ENCODE measurements around the gene RSL24D1.

DNA sequence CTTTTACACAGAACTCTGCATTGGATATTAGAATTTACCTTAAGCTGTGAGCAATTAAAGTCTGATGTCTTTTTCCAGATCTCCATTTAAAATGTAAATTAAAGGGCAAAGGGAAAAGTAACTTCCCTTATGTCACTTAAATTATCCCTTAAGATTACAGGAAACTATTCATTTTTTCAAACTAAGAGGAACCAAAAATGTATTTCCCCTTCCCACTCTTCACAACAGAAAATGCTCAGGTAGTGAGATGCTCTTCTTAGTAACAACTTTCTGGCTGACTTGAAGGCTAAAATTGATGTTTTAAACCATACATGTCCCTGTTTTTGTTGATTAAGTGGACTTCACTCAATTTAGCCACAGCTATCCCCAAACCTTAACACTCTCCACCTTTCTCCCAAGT lies 17.6 kb downstream of the RSL24D1 start:
- TF ChIP-seq, protein P1, sequence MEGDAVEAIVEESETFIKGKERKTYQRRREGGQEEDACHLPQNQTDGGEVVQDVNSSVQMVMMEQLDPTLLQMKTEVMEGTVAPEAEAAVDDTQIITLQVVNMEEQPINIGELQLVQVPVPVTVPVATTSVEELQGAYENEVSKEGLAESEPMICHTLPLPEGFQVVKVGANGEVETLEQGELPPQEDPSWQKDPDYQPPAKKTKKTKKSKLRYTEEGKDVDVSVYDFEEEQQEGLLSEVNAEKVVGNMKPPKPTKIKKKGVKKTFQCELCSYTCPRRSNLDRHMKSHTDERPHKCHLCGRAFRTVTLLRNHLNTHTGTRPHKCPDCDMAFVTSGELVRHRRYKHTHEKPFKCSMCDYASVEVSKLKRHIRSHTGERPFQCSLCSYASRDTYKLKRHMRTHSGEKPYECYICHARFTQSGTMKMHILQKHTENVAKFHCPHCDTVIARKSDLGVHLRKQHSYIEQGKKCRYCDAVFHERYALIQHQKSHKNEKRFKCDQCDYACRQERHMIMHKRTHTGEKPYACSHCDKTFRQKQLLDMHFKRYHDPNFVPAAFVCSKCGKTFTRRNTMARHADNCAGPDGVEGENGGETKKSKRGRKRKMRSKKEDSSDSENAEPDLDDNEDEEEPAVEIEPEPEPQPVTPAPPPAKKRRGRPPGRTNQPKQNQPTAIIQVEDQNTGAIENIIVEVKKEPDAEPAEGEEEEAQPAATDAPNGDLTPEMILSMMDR (IDR thresholded peaks at IDR 0.05), result no peak
- no peak for TF ChIP-seq POLR2A (IDR thresholded peaks at IDR 0.05)

Data from right lobe of liver (tissue), 4 donors.